GM12872 (cell line): ENCODE data around the gene FTO.

ENCODE experiments used
- CTCF ChIP-seq: IDR thresholded peaks from 3 replicates; pipeline ENCODE4 v1.5.1; 2011; ENCODE audit warnings: low read depth, mild to moderate bottlenecking, low read length, moderate library complexity; ENCODE audit not compliant: insufficient read depth

The FTO gene

GRCh38 chr16:54135361-54136275, 431.7 kb downstream of the FTO start:
- no peak for TF ChIP-seq CTCF

GRCh38 chr16:54136276-54136625, 432.3 kb downstream of the FTO start:
- no peak for TF ChIP-seq CTCF

GRCh38 chr16:54140057-54140787, 436.3 kb downstream of the FTO start:
- no peak for TF ChIP-seq CTCF

GRCh38 chr16:54140788-54141136, 436.8 kb downstream of the FTO start:
- TF ChIP-seq CTCF: no peak

GRCh38 chr16:54142787-54143186, 438.8 kb downstream of the FTO start:
- no peak for TF ChIP-seq CTCF

GRCh38 chr16:54143410-54143809, 439.5 kb downstream of the FTO start:
- TF ChIP-seq CTCF: no peak

GRCh38 chr16:54143934-54144571, 440.1 kb downstream of the FTO start:
- TF ChIP-seq CTCF: no peak
